ENCODE results near the gene SPG7. TPM values are rescaled to one million over a fixed set of nuclear protein-coding genes. Genes with fewer than 3 reads are reported as not detected.

SPG7 gene
- polyA plus RNA-seq, 1 donor, result 135 TPM

DNA sequence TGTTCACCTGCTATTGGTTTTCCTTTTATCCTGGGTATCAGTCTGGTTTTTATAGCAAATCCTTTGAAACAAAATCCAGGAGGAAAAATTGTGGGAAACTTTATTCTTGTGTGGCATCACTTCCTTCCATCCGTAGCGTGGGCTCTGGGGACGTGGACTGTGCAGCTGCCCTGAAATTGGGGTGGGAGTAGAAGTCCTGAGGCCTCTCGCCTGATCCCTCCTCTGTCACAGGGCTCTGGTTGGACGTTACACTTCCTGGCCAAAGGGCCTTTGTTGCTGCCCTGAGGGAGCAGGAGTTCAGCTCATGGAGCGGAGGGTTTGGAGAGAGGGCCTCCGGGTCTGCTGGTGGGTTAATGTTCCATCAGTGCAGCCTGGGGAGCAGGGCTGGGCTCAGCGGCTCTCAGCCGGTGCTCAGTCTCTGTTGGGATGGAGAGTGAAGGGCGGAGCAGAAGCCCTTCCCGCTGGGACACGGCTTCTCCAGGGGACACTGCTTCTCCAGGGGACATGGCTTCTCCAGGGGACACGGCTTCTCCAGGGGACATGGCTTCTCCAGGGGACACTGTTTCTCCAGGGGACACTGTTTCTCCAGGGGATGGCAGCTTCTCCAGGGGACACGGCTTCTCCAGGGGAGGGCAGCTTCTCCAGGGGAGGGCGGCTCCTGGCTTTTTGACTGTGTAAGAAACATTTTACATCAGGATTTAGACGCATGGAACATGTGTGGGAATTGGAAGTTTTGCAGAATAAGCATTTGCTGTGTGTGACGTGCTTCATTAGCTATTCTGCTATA lies 37.0 kb downstream of the SPG7 start:
- WGBS (ENCODE audit: insufficient coverage, low lambda C conversion rate), result 49% methylated on average over 2 of the region's 17 CpGs
- Histone ChIP-seq H3K4me1 (ENCODE audit: control insufficient read depth, insufficient read depth, low read length) (peaks cover 20% of the 10 kb centered on the region), H3K4me3 (ENCODE audit: low read length) (no peak overlapping the region), H3K27me3 (ENCODE audit: control insufficient read depth, insufficient read depth, low read length) (no peaks in the 10 kb centered on the region), H3K27ac (ENCODE audit: low read length) (peak overlapping the region; percentile 80), H3K36me3 (ENCODE audit: control insufficient read depth, insufficient read depth, low read length) (peaks cover 69% of the 10 kb centered on the region), H3K9me3 (ENCODE audit: control insufficient read depth, low read depth, low read length) (no peaks in the 10 kb centered on the region)
- peak; percentile 76 to 86 for DNase-seq

GRCh38 chr16:89545831-89546574 lies 37.8 kb downstream of the SPG7 start:
- WGBS (ENCODE audit: insufficient coverage, low lambda C conversion rate), result 40% methylated on average over 1 of the region's 26 CpGs
- no peaks in the 10 kb centered on the region for H3K9me3 ChIP-seq (ENCODE audit: control insufficient read depth, low read depth, low read length)
- H3K4me3 ChIP-seq (ENCODE audit: low read length), result no peak overlapping the region
- peak; percentile 85 to 92 for DNase-seq
- H3K27ac ChIP-seq (ENCODE audit: low read length), result peak overlapping the region; percentile 80
- H3K36me3 ChIP-seq (ENCODE audit: control insufficient read depth, insufficient read depth, low read length), result peaks cover 73% of the 10 kb centered on the region
- no peaks in the 10 kb centered on the region for H3K27me3 ChIP-seq (ENCODE audit: control insufficient read depth, insufficient read depth, low read length)
- H3K4me1 ChIP-seq (ENCODE audit: control insufficient read depth, insufficient read depth, low read length), result peaks cover 20% of the 10 kb centered on the region

DNA sequence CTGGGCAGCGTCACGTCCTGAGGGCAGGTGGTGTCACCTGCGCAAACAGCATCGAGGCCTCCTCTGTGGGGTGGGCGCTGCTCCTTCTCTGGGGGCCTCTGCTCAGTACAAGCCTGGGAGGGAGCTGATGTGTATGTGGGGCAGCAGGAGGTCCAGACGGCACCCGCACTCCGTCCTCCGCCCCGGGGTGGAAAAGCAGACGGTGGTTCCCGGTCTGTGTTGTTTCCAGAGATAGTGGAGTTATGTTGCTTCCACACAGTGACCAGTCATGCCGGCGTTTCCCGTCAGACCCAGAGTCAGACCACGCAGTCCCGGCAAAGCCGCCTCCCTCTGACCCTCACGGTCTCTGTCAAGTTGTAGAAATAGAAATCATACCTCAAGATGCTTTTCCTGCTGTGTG lies 38.6 kb downstream of the SPG7 start:
- WGBS (ENCODE audit: insufficient coverage, low lambda C conversion rate), result no CpG with 5 or more reads among the region's 19 CpGs
- peaks cover 72% of the 10 kb centered on the region for H3K36me3 ChIP-seq (ENCODE audit: control insufficient read depth, insufficient read depth, low read length)

DNA sequence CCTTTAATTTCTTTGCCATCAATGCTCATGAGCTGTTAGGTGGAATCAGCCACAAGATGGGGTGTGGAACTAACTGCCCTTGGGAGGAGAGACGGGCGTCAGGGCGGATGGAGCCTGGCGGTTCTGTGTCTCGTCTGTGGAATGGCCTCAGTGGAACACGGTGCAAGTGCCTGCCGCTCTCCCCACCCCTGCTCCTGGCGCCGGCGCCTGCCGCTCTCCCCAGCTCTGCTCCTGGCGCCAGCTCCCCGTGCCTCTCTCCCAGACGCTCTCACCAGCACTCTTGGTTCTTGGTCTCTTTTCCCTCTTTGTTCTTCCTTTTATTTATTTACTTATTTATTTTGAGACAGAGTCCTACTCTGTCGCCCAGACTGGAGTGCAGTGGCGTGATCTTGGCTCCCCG lies 39.1 kb downstream of the SPG7 start:
- Histone ChIP-seq H3K4me1 (ENCODE audit: control insufficient read depth, insufficient read depth, low read length) (peaks cover 20% of the 10 kb centered on the region), H3K27ac (ENCODE audit: low read length) (no peak overlapping the region), H3K27me3 (ENCODE audit: control insufficient read depth, insufficient read depth, low read length) (no peaks in the 10 kb centered on the region), H3K36me3 (ENCODE audit: control insufficient read depth, insufficient read depth, low read length) (peaks cover 73% of the 10 kb centered on the region), H3K9me3 (ENCODE audit: control insufficient read depth, low read depth, low read length) (no peaks in the 10 kb centered on the region), H3K4me3 (ENCODE audit: low read length) (no peak overlapping the region)
- no CpG with 5 or more reads among the region's 17 CpGs for WGBS (ENCODE audit: insufficient coverage, low lambda C conversion rate)
- DNase-seq, result no peak

More for the DNA sequence above, 38.6 kb downstream of the SPG7 start:
- Histone ChIP-seq H3K4me1 (ENCODE audit: control insufficient read depth, insufficient read depth, low read length) (peaks cover 20% of the 10 kb centered on the region), H3K27ac (ENCODE audit: low read length) (no peak overlapping the region), H3K27me3 (ENCODE audit: control insufficient read depth, insufficient read depth, low read length) (no peaks in the 10 kb centered on the region), H3K4me3 (ENCODE audit: low read length) (no peak overlapping the region), H3K9me3 (ENCODE audit: control insufficient read depth, low read depth, low read length) (no peaks in the 10 kb centered on the region)
- no peak for DNase-seq

GRCh38 chr16:89547860-89548259 lies 39.7 kb downstream of the SPG7 start:
- Histone ChIP-seq H3K36me3 (ENCODE audit: control insufficient read depth, insufficient read depth, low read length) (peaks cover 75% of the 10 kb centered on the region), H3K27ac (ENCODE audit: low read length) (no peak overlapping the region), H3K9me3 (ENCODE audit: control insufficient read depth, low read depth, low read length) (no peaks in the 10 kb centered on the region), H3K4me3 (ENCODE audit: low read length) (no peak overlapping the region), H3K27me3 (ENCODE audit: control insufficient read depth, insufficient read depth, low read length) (no peaks in the 10 kb centered on the region), H3K4me1 (ENCODE audit: control insufficient read depth, insufficient read depth, low read length) (peaks cover 20% of the 10 kb centered on the region)
- 100% methylated on average over 2 of the region's 20 CpGs for WGBS (ENCODE audit: insufficient coverage, low lambda C conversion rate)
- no peak for DNase-seq

- no peak for DNase-seq
- Histone ChIP-seq H3K4me3 (ENCODE audit: low read length) (no peak overlapping the region), H3K9me3 (ENCODE audit: control insufficient read depth, low read depth, low read length) (no peaks in the 10 kb centered on the region), H3K36me3 (ENCODE audit: control insufficient read depth, insufficient read depth, low read length) (peaks cover 80% of the 10 kb centered on the region), H3K4me1 (ENCODE audit: control insufficient read depth, insufficient read depth, low read length) (peaks cover 20% of the 10 kb centered on the region), H3K27ac (ENCODE audit: low read length) (no peak overlapping the region), H3K27me3 (ENCODE audit: control insufficient read depth, insufficient read depth, low read length) (no peaks in the 10 kb centered on the region)
- WGBS (ENCODE audit: insufficient coverage, low lambda C conversion rate), result no CpG with 5 or more reads among the region's 28 CpGs
Measured at GRCh38 chr16:89548344-89549006, 40.3 kb downstream of the SPG7 start.

- 100% methylated on average over 3 of the region's 10 CpGs for WGBS (ENCODE audit: insufficient coverage, low lambda C conversion rate)
- no peak for DNase-seq
- H3K27me3 ChIP-seq (ENCODE audit: control insufficient read depth, insufficient read depth, low read length), result no peaks in the 10 kb centered on the region
- no peaks in the 10 kb centered on the region for H3K9me3 ChIP-seq (ENCODE audit: control insufficient read depth, low read depth, low read length)
- peaks cover 19% of the 10 kb centered on the region for H3K4me1 ChIP-seq (ENCODE audit: control insufficient read depth, insufficient read depth, low read length)
- no peak overlapping the region for H3K4me3 ChIP-seq (ENCODE audit: low read length)
- peaks cover 86% of the 10 kb centered on the region for H3K36me3 ChIP-seq (ENCODE audit: control insufficient read depth, insufficient read depth, low read length)
- H3K27ac ChIP-seq (ENCODE audit: low read length), result no peak overlapping the region
Measured at GRCh38 chr16:89549007-89549700, 41.0 kb downstream of the SPG7 start.

- DNase-seq, result no peak
- Histone ChIP-seq H3K27me3 (ENCODE audit: control insufficient read depth, insufficient read depth, low read length) (no peaks in the 10 kb centered on the region), H3K36me3 (ENCODE audit: control insufficient read depth, insufficient read depth, low read length) (peaks cover 89% of the 10 kb centered on the region), H3K4me3 (ENCODE audit: low read length) (no peak overlapping the region), H3K4me1 (ENCODE audit: control insufficient read depth, insufficient read depth, low read length) (peaks cover 5% of the 10 kb centered on the region), H3K9me3 (ENCODE audit: control insufficient read depth, low read depth, low read length) (no peaks in the 10 kb centered on the region), H3K27ac (ENCODE audit: low read length) (no peak overlapping the region)
- WGBS (ENCODE audit: insufficient coverage, low lambda C conversion rate), result 100% methylated on average over 2 of the region's 22 CpGs
Measured at GRCh38 chr16:89550421-89551007, 42.3 kb downstream of the SPG7 start.

- no peak for DNase-seq
- Histone ChIP-seq H3K27ac (ENCODE audit: low read length) (no peak overlapping the region), H3K4me3 (ENCODE audit: low read length) (no peak overlapping the region), H3K27me3 (ENCODE audit: control insufficient read depth, insufficient read depth, low read length) (no peaks in the 10 kb centered on the region), H3K4me1 (ENCODE audit: control insufficient read depth, insufficient read depth, low read length) (no peaks in the 10 kb centered on the region), H3K36me3 (ENCODE audit: control insufficient read depth, insufficient read depth, low read length) (peaks cover 95% of the 10 kb centered on the region), H3K9me3 (ENCODE audit: control insufficient read depth, low read depth, low read length) (no peaks in the 10 kb centered on the region)
- WGBS (ENCODE audit: insufficient coverage, low lambda C conversion rate), result no CpG with 5 or more reads among the region's 22 CpGs
Measured at GRCh38 chr16:89552329-89552728, 44.1 kb downstream of the SPG7 start.

GRCh38 chr16:89552913-89553312 lies 44.7 kb downstream of the SPG7 start:
- no peak for DNase-seq
- Histone ChIP-seq H3K27me3 (ENCODE audit: control insufficient read depth, insufficient read depth, low read length) (no peaks in the 10 kb centered on the region), H3K27ac (ENCODE audit: low read length) (no peak overlapping the region), H3K36me3 (ENCODE audit: control insufficient read depth, insufficient read depth, low read length) (peaks cover 93% of the 10 kb centered on the region), H3K4me1 (ENCODE audit: control insufficient read depth, insufficient read depth, low read length) (no peaks in the 10 kb centered on the region), H3K9me3 (ENCODE audit: control insufficient read depth, low read depth, low read length) (no peaks in the 10 kb centered on the region), H3K4me3 (ENCODE audit: low read length) (no peak overlapping the region)
- 95% methylated on average over 4 of the region's 13 CpGs for WGBS (ENCODE audit: insufficient coverage, low lambda C conversion rate)

Data from large intestine (tissue), 3 donors.